ENCODE measurements around the gene KLC1. TPM values are rescaled to one million over a fixed set of nuclear protein-coding genes. Genes with fewer than 3 reads are reported as not detected.
A peak's percentile ranks its signal among the peaks of the same experiment; 100 is the strongest.

KLC1 gene
- total RNA-seq, 1 donor from 2014 or later: 211 TPM

DNA sequence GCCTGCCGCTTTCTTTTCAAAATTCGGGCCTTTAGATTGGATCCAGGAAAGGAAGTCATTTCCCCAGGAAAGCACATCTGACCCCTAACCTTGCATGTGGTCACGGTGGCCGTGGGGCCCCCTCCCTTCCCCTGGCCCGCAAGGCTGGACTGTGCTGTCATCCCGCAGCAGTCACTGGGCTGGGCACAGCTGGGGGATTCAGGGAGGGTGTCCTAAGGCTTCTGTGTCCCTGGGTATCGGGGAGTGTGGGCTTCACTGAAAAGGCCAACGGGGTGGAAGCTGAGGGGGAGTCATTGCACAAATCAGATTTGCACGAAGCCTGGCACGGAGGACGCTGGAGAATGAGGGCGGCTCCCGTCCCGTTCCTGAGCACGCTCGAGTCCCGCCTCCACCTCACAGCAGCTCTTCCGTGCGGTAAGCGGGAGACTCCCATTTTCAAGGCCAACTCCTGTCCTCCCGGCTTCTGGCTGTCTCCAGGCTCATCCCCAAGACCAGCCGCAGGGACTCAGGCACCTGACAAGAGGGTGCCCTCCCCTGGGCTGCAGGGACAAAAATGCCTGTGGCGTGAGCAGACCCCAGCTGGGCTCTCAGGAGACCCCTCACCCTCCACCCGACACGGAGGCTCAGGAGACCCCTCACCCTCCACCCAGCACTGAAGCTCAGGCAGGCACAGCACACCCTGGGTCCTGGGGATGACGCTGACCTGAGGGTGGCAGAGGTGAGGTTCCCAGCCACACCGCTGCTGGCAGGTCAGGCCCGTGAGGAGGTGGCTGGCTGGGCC lies 76.7 kb downstream of the KLC1 start:
- Mint-ChIP-seq H3K27ac (ENCODE audit: unreplicated experiment) (no peak overlapping the region), H3K4me3 (ENCODE audit: unreplicated experiment) (no peak overlapping the region), H3K9me3 (ENCODE audit: unreplicated experiment) (no peaks in the 10 kb centered on the region), H3K27me3 (ENCODE audit: unreplicated experiment) (no peaks in the 10 kb centered on the region), H3K4me1 (ENCODE audit: unreplicated experiment) (peaks cover under 1% of the 10 kb centered on the region), H3K36me3 (ENCODE audit: unreplicated experiment) (peaks cover 22% of the 10 kb centered on the region)
- no peak for DNase-seq (ENCODE audit: extremely low spot score, unreplicated experiment)
- TF ChIP-seq CTCF (IDR thresholded peaks at IDR 0.05): no peak

DNA sequence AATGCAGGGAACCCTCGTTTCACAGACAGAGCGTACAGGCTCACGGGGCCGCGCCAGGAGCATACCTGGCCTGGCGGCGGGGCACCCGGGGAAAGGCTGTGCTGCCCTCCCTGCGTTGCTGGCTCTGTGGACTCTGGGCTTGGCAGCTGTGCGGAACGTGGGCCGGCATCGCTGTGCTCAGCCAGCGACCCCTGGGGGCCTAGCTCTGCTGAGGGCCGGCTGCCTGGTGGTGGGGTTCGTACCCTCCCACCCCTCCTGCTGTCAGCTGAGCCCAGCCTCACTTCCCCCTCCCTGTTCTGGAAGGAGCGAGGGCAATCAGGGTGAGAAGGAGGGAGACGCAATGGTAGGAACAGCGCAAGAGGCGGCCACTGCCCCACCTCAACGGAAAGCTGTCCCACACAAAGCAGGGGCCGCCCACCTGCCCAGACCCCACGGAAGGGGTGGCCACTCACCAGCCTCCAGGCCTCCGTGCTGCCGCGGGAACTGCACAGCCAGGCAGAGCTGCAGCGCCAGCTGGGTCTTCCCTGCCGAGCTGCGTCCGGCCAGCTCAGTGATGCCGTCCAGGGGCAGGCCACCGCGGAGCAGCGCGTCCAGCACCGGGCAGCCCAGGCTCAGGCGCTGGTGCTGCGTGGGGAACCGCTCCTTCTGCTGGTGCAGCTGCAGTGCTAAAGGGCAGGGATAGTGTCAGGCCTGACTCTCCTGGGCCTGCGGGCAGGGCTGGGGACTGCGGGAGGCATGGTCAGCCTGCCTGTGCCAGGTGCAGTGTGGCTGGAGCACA lies 77.7 kb downstream of the KLC1 start:
- H3K36me3 Mint-ChIP-seq (ENCODE audit: unreplicated experiment): peaks cover 20% of the 10 kb centered on the region
- no peak for DNase-seq (ENCODE audit: extremely low spot score, unreplicated experiment)
- H3K4me3 Mint-ChIP-seq (ENCODE audit: unreplicated experiment): no peak overlapping the region
- peaks cover 5% of the 10 kb centered on the region for H3K4me1 Mint-ChIP-seq (ENCODE audit: unreplicated experiment)
- H3K27me3 Mint-ChIP-seq (ENCODE audit: unreplicated experiment): no peaks in the 10 kb centered on the region
- H3K27ac Mint-ChIP-seq (ENCODE audit: unreplicated experiment): no peak overlapping the region
- TF ChIP-seq CTCF (IDR thresholded peaks at IDR 0.05): no peak
- H3K9me3 Mint-ChIP-seq (ENCODE audit: unreplicated experiment): no peaks in the 10 kb centered on the region

DNA sequence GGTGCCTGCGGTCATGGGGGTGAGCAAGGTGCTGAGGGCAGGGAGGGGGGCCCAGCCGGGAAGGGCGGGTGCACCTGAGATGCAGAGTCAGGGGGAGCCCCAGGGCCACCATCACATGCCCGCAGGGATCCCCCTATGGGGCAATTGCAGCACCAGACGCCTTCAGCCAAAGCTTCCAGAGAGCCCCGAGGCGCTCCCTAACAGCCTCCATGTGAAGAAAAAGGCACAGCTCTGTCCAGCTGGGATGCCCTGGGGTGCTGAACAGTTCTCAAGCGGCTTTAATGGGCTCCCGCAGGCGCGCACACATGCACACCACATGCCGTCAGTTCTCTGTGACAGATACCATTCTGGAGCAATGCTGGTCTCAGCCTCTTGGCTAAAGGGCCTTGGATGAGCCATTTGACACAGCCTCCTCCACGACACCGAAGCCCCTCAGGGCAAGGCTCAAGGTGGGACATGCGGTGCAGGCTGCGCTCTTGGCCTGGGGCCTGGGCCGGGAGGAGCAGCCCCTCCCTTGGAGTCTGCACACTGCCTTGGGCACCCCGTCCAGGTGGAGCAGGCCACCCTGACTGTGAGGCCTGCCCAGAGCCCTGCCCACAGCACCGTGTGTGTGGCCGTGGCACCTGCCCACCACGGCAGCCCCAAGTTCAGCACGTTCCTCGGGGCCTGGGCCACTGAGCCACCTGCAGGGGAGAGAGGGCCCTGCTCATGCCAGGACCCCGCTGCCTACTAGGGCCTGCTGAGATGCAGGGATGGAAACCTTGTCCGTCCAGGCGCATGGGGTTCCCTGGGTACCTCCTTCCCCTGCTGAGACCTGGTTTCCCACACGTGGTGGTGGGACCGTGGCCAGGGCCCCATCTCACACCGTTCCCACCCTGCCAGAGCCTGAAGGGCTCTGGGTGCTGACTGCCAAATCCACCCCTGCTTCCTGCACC lies 78.6 kb downstream of the KLC1 start:
- H3K4me1 Mint-ChIP-seq (ENCODE audit: unreplicated experiment): peaks cover 5% of the 10 kb centered on the region
- H3K36me3 Mint-ChIP-seq (ENCODE audit: unreplicated experiment): peaks cover 11% of the 10 kb centered on the region
- no peak for DNase-seq (ENCODE audit: extremely low spot score, unreplicated experiment)
- no peak overlapping the region for H3K4me3 Mint-ChIP-seq (ENCODE audit: unreplicated experiment)
- no peaks in the 10 kb centered on the region for H3K9me3 Mint-ChIP-seq (ENCODE audit: unreplicated experiment)
- peak overlapping the region; percentile 47 for H3K27ac Mint-ChIP-seq (ENCODE audit: unreplicated experiment)
- H3K27me3 Mint-ChIP-seq (ENCODE audit: unreplicated experiment): no peaks in the 10 kb centered on the region
- TF ChIP-seq CTCF (IDR thresholded peaks at IDR 0.05): no peak

DNA sequence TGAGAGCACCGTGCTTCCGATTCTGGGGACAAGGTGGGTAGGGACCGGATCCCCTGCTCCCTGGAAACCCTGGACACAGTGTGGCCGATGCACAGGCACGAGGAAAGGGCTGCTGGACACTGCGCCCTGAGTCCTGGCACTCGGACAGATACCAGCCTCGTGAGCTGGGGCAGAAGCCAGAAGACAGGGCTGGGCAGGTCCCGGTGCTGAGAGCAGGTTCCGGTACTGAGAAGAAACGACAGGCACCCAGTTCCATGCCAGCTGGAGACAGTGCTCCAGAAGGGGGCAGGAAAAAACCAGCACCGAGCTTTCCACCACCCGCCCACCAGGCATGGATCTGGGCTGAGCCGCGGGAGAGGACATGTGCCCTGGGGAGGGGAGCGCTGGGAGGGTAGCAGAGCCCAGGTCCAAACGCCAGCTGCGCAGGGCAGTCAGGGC lies 79.8 kb downstream of the KLC1 start:
- no peak for DNase-seq (ENCODE audit: extremely low spot score, unreplicated experiment)
- peaks cover 6% of the 10 kb centered on the region for H3K36me3 Mint-ChIP-seq (ENCODE audit: unreplicated experiment)
- no peaks in the 10 kb centered on the region for H3K9me3 Mint-ChIP-seq (ENCODE audit: unreplicated experiment)
- peaks cover 11% of the 10 kb centered on the region for H3K4me1 Mint-ChIP-seq (ENCODE audit: unreplicated experiment)
- H3K4me3 Mint-ChIP-seq (ENCODE audit: unreplicated experiment): no peak overlapping the region
- no peak overlapping the region for H3K27ac Mint-ChIP-seq (ENCODE audit: unreplicated experiment)
- TF ChIP-seq CTCF (IDR thresholded peaks at IDR 0.05): no peak
- H3K27me3 Mint-ChIP-seq (ENCODE audit: unreplicated experiment): no peaks in the 10 kb centered on the region
